ENCODE data around the gene SCG2.
A peak's percentile ranks its signal among the peaks of the same experiment; 100 is the strongest.

The SCG2 gene

GRCh38 chr2:223601932-223602666 is at the start of gene SCG2:
Gene SCG2 (minus strand): TSS chr2:223602361. CDS start chr2:223599282, 3,079 bp downstream.
- peak; percentile 92 for DNase-seq (ENCODE audit: low read depth)

GRCh38 chr2:223649554-223650533 is 47.7 kb upstream of the SCG2 start:
- no peak for DNase-seq (ENCODE audit: low read depth)

- no peak for DNase-seq (ENCODE audit: low read depth)
These were observed 46.6 kb upstream of the SCG2 start for GRCh38 chr2:223648755-223649154.

- no peak for DNase-seq (ENCODE audit: low read depth)
These were observed 45.2 kb upstream of the SCG2 start for GRCh38 chr2:223647258-223647952.

GRCh38 chr2:223644136-223644535 is 42.0 kb upstream of the SCG2 start:
- DNase-seq (ENCODE audit: low read depth): no peak

GRCh38 chr2:223643309-223643708 is 41.1 kb upstream of the SCG2 start:
- DNase-seq (ENCODE audit: low read depth): no peak

- DNase-seq (ENCODE audit: low read depth): peak; percentile 76
These were observed 40.3 kb upstream of the SCG2 start for GRCh38 chr2:223642506-223642905.

GRCh38 chr2:223641082-223641481 is 38.9 kb upstream of the SCG2 start:
- DNase-seq (ENCODE audit: low read depth): peak; percentile 88

GRCh38 chr2:223635080-223635479 is 32.9 kb upstream of the SCG2 start:
- peak; percentile 61 for DNase-seq (ENCODE audit: low read depth)

- no peak for DNase-seq (ENCODE audit: low read depth)
These were observed 32.1 kb upstream of the SCG2 start for GRCh38 chr2:223634238-223634637.

- no peak for DNase-seq (ENCODE audit: low read depth)
These were observed 31.5 kb upstream of the SCG2 start for GRCh38 chr2:223633656-223634055.

GRCh38 chr2:223632826-223633225 is 30.7 kb upstream of the SCG2 start:
- DNase-seq (ENCODE audit: low read depth): no peak

- peak; percentile 99 for DNase-seq (ENCODE audit: low read depth)
These were observed 24.6 kb upstream of the SCG2 start for GRCh38 chr2:223626716-223627115.

GRCh38 chr2:223625652-223626051 is 23.5 kb upstream of the SCG2 start:
- DNase-seq (ENCODE audit: low read depth): no peak

GRCh38 chr2:223621901-223622300 is 19.7 kb upstream of the SCG2 start:
- DNase-seq (ENCODE audit: low read depth): no peak

GRCh38 chr2:223619486-223620129 is 17.4 kb upstream of the SCG2 start:
- no peak for DNase-seq (ENCODE audit: low read depth)

- DNase-seq (ENCODE audit: low read depth): no peak
These were observed 16.2 kb upstream of the SCG2 start for GRCh38 chr2:223618172-223619035.

GRCh38 chr2:223614534-223614933 is 12.4 kb upstream of the SCG2 start:
- DNase-seq (ENCODE audit: low read depth): no peak

- DNase-seq (ENCODE audit: low read depth): peak; percentile 99
These were observed 11.1 kb upstream of the SCG2 start for GRCh38 chr2:223613017-223613950.

GRCh38 chr2:223612501-223612900 is 10.3 kb upstream of the SCG2 start:
- DNase-seq (ENCODE audit: low read depth): no peak

Measured in amniotic epithelial cell (primary cell).